T follicular helper cell (primary cell): ENCODE data around the gene HSPA5.
"Not testable (repeated sequence)": the region's sequence is repeated elsewhere in the genome, so short reads cannot be mapped to it uniquely, and the experiment has no call there.

Experiments used
- DNase-seq: peaks from one replicate; pipeline ENCODE4 v3.0.0-alpha.2; 2020; ENCODE audit warnings: low read depth

HSPA5 gene

DNA sequence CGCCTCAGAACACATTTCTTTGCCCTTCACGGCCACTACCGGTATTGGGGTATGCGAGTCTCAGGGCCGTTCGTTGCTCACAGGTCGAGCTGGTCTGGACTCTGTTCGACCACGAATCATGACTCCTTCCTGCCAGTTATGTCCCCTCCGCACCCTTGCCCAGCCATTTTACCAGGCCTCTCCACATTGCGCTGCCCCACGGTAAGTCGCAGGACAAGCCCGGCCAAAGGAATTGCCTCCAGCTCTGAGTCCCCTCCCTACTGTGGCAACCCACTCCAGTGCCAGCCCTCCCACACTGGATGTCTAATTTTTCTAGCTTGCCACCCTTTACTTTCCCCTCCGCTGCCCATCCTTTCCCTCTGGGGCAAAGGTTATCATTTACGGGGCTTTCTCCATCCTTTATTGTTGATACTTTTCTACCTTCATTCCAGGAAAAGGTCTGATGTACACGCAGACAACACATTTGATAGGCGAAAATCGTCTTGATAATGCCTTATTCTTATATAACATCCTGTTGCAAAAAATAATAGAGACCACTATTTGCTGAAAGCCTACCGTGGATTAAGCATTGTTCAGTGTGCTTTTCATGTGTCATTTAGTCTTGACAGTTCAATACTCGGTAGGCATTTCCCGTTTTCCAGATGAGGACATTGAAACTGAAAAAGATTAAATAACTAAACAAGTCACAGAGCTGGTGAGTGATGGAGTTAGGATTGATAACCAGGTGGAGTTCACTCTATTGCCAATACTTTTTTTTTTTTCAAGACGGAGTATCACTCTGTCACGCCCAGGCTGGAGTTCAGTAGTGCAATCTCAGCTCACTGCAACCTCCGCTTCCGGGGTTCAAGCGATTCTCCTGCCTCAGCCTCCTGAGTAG, 958 bp upstream of the HSPA5 start:
- DNase-seq = no peak

GRCh38 chr9:125240649-125240999, 519 bp downstream of the HSPA5 start:
- no peak for DNase-seq

DNA sequence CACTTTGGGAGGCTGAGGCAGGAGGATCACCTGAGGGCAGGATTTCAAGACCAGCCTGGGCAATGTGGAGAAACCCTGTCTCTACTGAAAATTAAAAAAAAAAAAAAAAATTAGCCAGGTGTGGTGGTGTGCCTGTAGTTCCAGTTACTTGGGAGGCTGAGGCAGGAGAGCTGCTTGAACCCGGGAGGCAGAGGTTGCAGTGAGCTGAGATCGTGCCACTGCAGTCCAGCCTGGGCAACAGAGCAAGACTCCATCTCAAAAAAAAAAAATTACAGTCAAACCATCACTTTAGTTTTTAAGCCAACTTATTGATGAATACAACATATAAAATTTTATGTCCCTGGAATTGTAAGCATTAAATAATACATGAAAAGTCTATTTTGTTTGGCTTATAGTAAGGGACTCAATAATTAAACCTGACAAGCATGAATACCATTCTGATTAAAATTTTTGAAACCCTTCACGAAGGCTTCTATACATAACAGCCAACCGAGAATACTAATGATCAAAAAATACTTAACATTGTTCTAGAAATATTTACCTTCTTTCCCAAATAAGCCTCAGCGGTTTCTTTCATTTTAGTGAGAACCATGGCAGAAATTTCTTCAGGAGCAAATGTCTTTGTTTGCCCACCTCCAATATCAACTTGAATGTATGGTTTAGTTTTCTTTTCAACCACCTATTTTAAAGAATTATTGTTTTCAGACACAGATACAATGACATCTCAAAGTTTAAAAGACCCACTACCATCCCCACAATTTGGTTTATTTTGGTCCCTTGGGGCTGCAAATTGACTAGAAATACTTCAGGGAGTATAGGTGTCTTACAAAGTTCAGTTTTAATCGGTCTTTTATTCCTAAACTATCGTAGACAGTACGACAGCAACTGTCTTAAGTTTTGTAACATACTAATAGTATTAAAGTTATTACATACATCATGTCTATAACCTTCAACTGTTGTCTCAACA, 1.2 kb downstream of the HSPA5 start:
- no peak for DNase-seq

- DNase-seq = no peak
Measured at GRCh38 chr9:125238915-125239446, 2.2 kb downstream of the HSPA5 start.

GRCh38 chr9:125238127-125238914, 2.8 kb downstream of the HSPA5 start:
- no peak for DNase-seq

DNA sequence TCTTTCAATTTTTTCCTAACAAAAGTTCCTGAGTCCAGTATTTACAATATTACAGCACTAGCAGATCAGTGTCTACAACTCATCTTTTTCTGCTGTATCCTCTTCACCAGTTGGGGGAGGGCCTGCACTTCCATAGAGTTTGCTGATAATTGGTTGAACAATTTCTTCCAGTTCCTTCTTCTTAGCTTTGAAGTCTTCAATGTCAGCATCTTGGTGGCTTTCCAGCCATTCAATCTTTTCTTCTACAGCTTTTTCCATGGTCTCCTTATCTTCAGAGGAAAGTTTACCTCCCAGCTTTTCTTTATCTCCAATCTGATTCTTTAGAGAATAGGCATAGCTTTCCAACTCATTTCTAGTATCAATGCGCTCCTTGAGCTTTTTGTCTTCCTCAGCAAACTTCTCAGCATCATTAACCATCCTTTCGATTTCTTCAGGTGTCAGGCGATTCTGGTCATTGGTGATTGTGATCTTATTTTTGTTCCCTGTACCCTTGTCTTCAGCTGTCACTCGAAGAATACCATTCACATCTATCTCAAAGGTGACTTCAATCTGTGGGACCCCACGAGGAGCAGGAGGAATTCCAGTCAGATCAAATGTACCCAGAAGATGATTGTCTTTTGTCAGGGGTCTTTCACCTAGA, 4.5 kb downstream of the HSPA5 start:
- not testable (repeated sequence) for DNase-seq

DNA sequence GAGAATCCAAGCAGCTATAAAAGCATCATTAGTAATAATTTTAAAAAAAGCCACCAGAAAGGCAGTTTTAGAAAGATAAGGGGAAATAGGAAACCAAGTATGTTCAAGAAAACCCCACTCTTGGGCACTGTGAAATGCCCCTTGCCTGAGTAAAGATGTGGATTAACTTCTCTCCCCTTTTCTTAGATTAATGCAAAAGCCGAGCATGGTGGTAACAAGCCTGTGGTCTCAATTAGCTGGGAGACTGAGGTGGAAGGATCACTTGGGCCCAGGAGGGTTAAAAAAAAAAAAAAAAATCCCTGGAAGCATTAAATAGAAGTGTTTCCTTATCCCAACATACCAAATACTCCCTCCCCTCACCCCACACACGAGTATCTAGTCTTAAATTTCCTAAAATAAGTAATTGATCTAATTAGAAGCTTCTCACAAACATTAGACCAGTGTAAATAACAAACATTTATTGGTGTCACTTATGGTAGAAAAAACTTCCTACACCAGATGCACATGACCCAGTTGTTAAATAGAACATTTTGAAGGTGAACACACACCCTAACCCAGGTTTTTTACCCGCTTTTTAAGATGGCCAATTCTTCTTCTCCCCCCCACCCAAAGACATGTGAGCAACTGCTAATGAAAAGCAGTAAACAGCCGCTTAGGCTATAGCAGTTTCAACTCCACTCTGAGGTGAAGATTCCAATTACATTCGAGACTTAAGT, 5.2 kb downstream of the HSPA5 start:
- no peak for DNase-seq

DNA sequence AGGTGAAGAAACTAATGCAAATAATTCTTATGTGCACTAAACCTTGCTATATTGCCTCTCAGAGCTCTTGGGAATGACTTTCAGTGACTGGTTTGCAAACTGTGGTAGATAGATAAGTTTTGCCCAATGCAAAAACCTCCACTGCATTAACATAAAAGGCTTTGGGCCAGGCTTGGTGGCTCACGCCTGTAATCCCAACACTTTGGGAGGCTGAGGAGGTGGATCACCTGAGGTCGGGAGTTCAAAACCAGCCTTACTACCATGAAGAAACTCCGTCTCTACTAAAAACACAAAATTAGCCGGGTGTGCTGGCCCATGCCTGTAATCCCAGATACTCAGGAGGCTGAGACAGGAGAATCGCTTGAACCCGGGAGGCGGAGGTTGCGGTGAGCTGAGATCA, 7.0 kb downstream of the HSPA5 start:
- not testable (repeated sequence) for DNase-seq

DNA sequence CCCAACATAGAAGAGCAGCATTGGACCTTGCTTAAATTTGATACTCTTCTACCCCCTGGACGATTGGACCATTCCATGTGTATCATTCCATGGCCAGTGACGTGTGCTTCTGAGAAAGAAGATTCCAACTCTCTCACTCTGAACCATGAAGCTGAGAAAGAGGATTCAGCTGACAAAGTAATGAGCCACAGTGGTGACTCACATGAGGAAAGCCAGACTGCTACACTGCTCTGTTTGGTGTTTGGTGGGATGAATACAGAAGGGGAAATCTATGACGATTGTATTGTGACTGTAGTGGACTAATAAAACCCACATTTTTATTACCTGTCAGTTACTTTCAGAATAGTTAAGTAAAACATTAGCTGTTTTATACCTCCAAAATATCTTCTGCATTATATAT, 7.5 kb downstream of the HSPA5 start:
- DNase-seq = no peak

- DNase-seq = no peak
Measured at GRCh38 chr9:125227761-125228160, 13.4 kb downstream of the HSPA5 start.

DNA sequence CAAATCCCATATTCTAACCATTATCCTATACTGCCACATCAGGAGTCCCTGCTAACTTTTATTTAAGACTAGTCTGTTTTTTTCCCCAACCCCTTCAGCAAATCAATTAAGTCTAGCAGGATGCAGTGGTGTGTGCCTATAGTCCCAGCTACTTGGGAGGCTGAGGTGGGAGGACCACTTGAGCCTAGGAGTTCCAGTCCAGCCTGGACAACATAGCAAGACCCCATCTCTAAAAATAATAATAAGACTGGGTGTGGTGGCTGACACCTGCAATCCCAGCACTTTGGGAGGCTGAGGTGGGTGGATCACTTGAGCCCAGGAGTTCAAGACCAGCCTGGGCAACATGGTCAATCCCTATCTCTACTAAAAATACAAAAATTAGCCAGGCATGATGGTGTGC, 16.3 kb downstream of the HSPA5 start:
- not testable (repeated sequence) for DNase-seq

DNA sequence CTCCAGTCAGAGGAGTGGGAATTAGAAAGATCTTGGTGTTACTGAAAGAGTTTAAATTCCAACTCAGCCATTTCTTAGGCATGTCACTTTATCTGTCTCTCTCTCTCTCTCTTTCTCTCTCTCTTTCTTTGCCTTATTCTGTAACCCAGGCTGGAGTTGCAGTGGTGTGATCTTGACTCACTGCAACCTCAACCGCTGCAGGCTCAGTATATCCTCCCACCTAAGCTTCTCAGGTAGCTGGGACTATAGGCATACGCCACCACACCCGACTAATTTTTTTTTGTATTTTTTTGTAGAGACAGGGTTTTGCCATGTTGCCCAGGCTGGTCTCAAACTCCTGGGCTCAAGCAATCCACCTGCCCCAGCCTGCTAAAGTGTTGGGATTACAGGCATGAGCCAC, 22.5 kb downstream of the HSPA5 start:
- no peak for DNase-seq

- no peak for DNase-seq
Measured at GRCh38 chr9:125214186-125214585, 27.0 kb downstream of the HSPA5 start.

GRCh38 chr9:125204477-125204876, 36.7 kb downstream of the HSPA5 start:
- no peak for DNase-seq

- no peak for DNase-seq
Measured at GRCh38 chr9:125202846-125203618, 38.1 kb downstream of the HSPA5 start.

- peak; percentile 82 for DNase-seq
Measured at GRCh38 chr9:125200216-125201047, 40.7 kb downstream of the HSPA5 start, which contains the start of gene RABEPK. Gene RABEPK, plus strand, starts transcription at chr9:125200542. Its CDS starts 2,472 bp downstream, at chr9:125203014.

DNA sequence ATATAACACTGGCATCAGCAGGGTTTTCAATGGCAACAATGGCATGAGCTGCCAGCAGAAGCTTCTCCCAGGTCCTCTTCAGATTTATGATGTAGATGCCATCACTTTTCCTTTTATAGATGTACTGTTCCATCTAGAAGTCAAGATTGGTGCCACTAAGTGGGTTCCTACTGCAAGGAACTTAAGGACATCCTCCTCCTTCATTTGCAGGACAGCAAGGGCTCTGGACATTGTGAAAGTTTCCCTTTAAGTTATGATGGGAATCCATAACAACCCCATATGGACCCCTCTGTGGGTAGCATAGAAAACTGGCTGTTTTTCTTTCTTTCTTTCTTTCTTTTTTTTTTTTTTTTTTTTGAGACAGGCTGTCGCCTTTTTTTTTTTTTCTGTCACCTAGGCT, 45.6 kb downstream of the HSPA5 start:
- DNase-seq = not testable (repeated sequence)

GRCh38 chr9:125194466-125194865, 46.7 kb downstream of the HSPA5 start:
- not testable (repeated sequence) for DNase-seq

GRCh38 chr9:125190361-125190801, 50.8 kb downstream of the HSPA5 start:
- no peak for DNase-seq
